ENCODE data around the gene UBTD2.

Gene UBTD2

DNA sequence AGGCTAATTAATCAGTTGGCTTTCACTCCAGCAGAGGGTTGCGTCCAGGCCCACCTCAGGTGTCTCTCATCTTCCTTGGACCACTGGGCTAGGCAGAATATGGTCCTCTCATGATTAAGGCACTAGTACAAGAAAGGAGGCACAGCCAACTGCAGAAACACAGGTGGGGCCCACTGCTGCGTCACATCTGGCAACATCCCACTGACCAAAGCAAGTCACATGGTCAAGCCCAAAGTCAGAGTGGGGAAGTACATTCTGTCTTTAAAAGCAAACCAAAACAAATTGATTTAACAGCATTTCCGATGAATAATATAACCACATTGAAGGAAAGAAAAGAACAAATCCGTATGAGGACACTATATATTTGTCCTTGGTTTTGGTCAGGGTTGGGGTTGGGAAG lies 28.0 kb upstream of the UBTD2 start:
- Histone ChIP-seq H3K4me3 (ENCODE audit: low read depth, low read length) (no peak overlapping the region), H3K4me1 (ENCODE audit: control insufficient read depth, insufficient read depth, low read length) (0 out of 2 replicates have a peak, but pooled peaks cover 3% of the 10 kb centered on the region), H3K36me3 (ENCODE audit: control insufficient read depth in 2 of 2, insufficient read depth in 1 of 2, low read length in 2 of 2) (no peaks in the 10 kb centered on the region), H3K27ac (ENCODE audit: extremely low read depth, low read depth, low read length) (no peak overlapping the region), H3K9me3 (ENCODE audit: control insufficient read depth, insufficient read depth, low read depth, low read length) (no peaks in the 10 kb centered on the region)
- CTCF ChIA-PET: no interaction called here
- POLR2A ChIA-PET: no interaction called here
- TF ChIP-seq, protein P1, sequence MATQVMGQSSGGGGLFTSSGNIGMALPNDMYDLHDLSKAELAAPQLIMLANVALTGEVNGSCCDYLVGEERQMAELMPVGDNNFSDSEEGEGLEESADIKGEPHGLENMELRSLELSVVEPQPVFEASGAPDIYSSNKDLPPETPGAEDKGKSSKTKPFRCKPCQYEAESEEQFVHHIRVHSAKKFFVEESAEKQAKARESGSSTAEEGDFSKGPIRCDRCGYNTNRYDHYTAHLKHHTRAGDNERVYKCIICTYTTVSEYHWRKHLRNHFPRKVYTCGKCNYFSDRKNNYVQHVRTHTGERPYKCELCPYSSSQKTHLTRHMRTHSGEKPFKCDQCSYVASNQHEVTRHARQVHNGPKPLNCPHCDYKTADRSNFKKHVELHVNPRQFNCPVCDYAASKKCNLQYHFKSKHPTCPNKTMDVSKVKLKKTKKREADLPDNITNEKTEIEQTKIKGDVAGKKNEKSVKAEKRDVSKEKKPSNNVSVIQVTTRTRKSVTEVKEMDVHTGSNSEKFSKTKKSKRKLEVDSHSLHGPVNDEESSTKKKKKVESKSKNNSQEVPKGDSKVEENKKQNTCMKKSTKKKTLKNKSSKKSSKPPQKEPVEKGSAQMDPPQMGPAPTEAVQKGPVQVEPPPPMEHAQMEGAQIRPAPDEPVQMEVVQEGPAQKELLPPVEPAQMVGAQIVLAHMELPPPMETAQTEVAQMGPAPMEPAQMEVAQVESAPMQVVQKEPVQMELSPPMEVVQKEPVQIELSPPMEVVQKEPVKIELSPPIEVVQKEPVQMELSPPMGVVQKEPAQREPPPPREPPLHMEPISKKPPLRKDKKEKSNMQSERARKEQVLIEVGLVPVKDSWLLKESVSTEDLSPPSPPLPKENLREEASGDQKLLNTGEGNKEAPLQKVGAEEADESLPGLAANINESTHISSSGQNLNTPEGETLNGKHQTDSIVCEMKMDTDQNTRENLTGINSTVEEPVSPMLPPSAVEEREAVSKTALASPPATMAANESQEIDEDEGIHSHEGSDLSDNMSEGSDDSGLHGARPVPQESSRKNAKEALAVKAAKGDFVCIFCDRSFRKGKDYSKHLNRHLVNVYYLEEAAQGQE (tag by site-specific recombination; IDR thresholded peaks at IDR 0.05): no peak
- TF ChIP-seq ZNF335 (tag by site-specific recombination; conservative IDR thresholded peaks at IDR 0.05) (no peak), ZNF214 (tag by site-specific recombination; IDR thresholded peaks at IDR 0.05; ENCODE audit: borderline replicate concordance) (no peak), BCL11B (tag by site-specific recombination; IDR thresholded peaks at IDR 0.05; ENCODE audit: low read depth) (no peak), ZNF596 (tag by site-specific recombination; IDR thresholded peaks at IDR 0.05) (no peak), ZFP69B (tag by site-specific recombination; IDR thresholded peaks at IDR 0.05) (0 out of 2 replicates have a peak, but pooled peaks have one; percentile 34), ZFHX2 (tag by site-specific recombination; conservative IDR thresholded peaks at IDR 0.05) (no peak), ZNF24 (tag by site-specific recombination; IDR thresholded peaks at IDR 0.05) (no peak)
- TF ChIP-seq, protein P2, sequence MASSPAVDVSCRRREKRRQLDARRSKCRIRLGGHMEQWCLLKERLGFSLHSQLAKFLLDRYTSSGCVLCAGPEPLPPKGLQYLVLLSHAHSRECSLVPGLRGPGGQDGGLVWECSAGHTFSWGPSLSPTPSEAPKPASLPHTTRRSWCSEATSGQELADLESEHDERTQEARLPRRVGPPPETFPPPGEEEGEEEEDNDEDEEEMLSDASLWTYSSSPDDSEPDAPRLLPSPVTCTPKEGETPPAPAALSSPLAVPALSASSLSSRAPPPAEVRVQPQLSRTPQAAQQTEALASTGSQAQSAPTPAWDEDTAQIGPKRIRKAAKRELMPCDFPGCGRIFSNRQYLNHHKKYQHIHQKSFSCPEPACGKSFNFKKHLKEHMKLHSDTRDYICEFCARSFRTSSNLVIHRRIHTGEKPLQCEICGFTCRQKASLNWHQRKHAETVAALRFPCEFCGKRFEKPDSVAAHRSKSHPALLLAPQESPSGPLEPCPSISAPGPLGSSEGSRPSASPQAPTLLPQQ (tag by site-specific recombination; IDR thresholded peaks at IDR 0.05): peak; percentile 54; the same call in 1 of the 2 replicates
- TF ChIP-seq, protein P3, sequence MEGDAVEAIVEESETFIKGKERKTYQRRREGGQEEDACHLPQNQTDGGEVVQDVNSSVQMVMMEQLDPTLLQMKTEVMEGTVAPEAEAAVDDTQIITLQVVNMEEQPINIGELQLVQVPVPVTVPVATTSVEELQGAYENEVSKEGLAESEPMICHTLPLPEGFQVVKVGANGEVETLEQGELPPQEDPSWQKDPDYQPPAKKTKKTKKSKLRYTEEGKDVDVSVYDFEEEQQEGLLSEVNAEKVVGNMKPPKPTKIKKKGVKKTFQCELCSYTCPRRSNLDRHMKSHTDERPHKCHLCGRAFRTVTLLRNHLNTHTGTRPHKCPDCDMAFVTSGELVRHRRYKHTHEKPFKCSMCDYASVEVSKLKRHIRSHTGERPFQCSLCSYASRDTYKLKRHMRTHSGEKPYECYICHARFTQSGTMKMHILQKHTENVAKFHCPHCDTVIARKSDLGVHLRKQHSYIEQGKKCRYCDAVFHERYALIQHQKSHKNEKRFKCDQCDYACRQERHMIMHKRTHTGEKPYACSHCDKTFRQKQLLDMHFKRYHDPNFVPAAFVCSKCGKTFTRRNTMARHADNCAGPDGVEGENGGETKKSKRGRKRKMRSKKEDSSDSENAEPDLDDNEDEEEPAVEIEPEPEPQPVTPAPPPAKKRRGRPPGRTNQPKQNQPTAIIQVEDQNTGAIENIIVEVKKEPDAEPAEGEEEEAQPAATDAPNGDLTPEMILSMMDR (tag by site-specific recombination; IDR thresholded peaks at IDR 0.05): no peak

DNA sequence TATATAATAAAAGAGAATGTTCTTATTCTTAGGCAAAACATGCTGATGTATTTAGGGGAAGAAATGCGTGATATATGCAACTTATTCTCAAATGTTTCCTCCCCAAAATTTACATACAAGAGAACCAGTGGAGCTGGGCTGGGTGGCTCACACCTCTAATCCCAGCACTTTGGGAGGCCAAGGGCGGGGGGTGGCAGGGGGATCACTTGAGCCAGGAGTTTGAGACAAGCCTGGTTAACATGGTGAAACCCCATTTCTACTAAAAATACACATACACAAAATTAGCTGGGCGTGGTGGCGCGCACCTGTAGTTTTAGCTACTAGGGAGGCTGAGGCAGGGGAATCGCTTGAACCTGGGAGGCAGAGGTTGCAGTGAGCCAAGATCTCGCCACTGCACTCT lies 27.5 kb upstream of the UBTD2 start:
- 0 out of 2 replicates have a peak, but pooled peaks cover 3% of the 10 kb centered on the region for H3K4me1 ChIP-seq (ENCODE audit: control insufficient read depth, insufficient read depth, low read length)
- TF ChIP-seq ZNF157 (tag by site-specific recombination; IDR thresholded peaks at IDR 0.05): no peak
- no peak for TF ChIP-seq KLF7 (tag by site-specific recombination; IDR thresholded peaks at IDR 0.05; ENCODE audit: borderline replicate concordance)
- TF ChIP-seq ZNF266 (tag by site-specific recombination; IDR thresholded peaks at IDR 0.05; ENCODE audit: low read depth): no peak
- no peak for TF ChIP-seq ZNF623 (tag by site-specific recombination; IDR thresholded peaks at IDR 0.05)
- TF ChIP-seq, protein P1 (tag by site-specific recombination; IDR thresholded peaks at IDR 0.05): no peak
- TF ChIP-seq, protein P4, sequence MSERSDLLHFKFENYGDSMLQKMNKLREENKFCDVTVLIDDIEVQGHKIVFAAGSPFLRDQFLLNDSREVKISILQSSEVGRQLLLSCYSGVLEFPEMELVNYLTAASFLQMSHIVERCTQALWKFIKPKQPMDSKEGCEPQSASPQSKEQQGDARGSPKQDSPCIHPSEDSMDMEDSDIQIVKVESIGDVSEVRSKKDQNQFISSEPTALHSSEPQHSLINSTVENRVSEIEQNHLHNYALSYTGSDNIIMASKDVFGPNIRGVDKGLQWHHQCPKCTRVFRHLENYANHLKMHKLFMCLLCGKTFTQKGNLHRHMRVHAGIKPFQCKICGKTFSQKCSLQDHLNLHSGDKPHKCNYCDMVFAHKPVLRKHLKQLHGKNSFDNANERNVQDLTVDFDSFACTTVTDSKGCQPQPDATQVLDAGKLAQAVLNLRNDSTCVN (tag by site-specific recombination; optimal IDR thresholded peaks at IDR 0.05): no peak
- TF ChIP-seq, protein P5, sequence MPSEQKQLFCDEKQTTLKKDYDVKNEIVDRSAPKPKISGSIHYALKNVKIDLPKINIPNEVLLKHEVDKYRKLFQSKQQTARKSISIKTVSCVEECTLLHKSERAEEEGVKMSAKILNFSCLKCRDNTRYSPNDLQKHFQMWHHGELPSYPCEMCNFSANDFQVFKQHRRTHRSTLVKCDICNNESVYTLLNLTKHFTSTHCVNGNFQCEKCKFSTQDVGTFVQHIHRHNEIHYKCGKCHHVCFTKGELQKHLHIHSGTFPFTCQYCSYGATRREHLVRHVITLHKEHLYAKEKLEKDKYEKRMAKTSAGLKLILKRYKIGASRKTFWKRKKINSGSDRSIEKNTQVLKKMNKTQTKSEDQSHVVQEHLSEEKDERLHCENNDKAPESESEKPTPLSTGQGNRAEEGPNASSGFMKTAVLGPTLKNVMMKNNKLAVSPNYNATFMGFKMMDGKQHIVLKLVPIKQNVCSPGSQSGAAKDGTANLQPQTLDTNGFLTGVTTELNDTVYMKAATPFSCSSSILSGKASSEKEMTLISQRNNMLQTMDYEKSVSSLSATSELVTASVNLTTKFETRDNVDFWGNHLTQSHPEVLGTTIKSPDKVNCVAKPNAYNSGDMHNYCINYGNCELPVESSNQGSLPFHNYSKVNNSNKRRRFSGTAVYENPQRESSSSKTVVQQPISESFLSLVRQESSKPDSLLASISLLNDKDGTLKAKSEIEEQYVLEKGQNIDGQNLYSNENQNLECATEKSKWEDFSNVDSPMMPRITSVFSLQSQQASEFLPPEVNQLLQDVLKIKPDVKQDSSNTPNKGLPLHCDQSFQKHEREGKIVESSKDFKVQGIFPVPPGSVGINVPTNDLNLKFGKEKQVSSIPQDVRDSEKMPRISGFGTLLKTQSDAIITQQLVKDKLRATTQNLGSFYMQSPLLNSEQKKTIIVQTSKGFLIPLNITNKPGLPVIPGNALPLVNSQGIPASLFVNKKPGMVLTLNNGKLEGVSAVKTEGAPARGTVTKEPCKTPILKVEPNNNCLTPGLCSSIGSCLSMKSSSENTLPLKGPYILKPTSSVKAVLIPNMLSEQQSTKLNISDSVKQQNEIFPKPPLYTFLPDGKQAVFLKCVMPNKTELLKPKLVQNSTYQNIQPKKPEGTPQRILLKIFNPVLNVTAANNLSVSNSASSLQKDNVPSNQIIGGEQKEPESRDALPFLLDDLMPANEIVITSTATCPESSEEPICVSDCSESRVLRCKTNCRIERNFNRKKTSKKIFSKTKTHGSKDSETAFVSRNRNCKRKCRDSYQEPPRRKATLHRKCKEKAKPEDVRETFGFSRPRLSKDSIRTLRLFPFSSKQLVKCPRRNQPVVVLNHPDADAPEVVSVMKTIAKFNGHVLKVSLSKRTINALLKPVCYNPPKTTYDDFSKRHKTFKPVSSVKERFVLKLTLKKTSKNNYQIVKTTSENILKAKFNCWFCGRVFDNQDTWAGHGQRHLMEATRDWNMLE (tag by site-specific recombination; conservative IDR thresholded peaks at IDR 0.05; ENCODE audit: low read depth): no peak
- H3K4me3 ChIP-seq (ENCODE audit: low read depth, low read length): no peak overlapping the region
- no peaks in the 10 kb centered on the region for H3K9me3 ChIP-seq (ENCODE audit: control insufficient read depth, insufficient read depth, low read depth, low read length)
- no peak overlapping the region for H3K27ac ChIP-seq (ENCODE audit: extremely low read depth, low read depth, low read length)
- no peaks in the 10 kb centered on the region for H3K36me3 ChIP-seq (ENCODE audit: control insufficient read depth in 2 of 2, insufficient read depth in 1 of 2, low read length in 2 of 2)
- POLR2A ChIA-PET: no interaction called here
- CTCF ChIA-PET: no interaction called here
